Epithelial cell of prostate (primary cell): ENCODE results near the gene ACOT7.
A peak's percentile ranks its signal among the peaks of the same experiment; 100 is the strongest.
"Not testable (repeated sequence)": the region's sequence is repeated elsewhere in the genome, so short reads cannot be mapped to it uniquely, and the experiment has no call there.

Experiments
- DNase-seq: peaks from one replicate; pipeline ENCODE4 v3.0.0-alpha.2; 2011; ENCODE audit warnings: low read depth, low spot score
- H3K27ac ChIP-seq: fragments of 450-650 bp; 2 replicates; pipeline ENCODE4 v1.5.1; 2017; ENCODE audit warnings: mild to moderate bottlenecking

Gene ACOT7

DNA sequence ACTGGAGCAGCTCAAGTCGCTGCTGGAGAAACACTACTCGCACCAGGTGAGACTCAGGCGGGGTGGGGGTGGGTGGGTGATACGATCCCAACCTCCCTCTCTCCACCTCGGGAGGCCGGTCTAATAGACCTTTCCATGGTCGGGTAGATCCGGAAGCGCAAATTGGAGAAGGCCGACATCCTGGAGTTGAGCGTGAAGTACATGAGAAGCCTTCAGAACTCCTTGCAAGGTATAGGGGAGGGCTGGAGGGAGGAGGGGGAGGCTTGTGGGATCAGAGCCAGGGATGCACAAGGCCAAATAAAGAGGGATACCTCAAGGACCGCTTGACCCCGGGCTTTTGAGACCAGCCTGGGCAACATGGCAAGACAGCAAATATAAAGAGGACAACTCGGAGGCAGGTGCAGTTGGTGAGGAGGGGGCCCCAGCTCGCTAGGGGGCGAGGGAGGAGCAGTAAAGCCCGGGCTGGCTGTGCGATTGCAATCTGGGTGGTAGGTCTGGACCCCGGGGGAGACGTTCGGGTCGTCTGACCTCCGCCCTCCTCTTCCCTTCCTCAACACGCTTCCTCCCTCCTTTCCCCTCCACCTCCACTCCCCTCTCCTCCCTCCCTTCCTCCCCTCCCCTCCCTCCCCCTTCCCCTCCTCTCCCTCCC lies 149.0 kb downstream of the ACOT7 start:
- DNase-seq, result no peak

GRCh38 chr1:6243993-6244392 lies 149.6 kb downstream of the ACOT7 start, which contains the start of gene HES3:
Gene HES3 (plus strand): TSS chr1:6244179. CDS start chr1:6244366, 187 bp downstream.
- no peak within 1 kb of the TSS for H3K27ac ChIP-seq
- DNase-seq, result no peak

More for the DNA sequence above, 149.0 kb downstream of the ACOT7 start:
- no peak overlapping the region for H3K27ac ChIP-seq

- no peak for DNase-seq
- no peak overlapping the region for H3K27ac ChIP-seq
Measured at GRCh38 chr1:6243053-6243834, 150.3 kb downstream of the ACOT7 start.

DNA sequence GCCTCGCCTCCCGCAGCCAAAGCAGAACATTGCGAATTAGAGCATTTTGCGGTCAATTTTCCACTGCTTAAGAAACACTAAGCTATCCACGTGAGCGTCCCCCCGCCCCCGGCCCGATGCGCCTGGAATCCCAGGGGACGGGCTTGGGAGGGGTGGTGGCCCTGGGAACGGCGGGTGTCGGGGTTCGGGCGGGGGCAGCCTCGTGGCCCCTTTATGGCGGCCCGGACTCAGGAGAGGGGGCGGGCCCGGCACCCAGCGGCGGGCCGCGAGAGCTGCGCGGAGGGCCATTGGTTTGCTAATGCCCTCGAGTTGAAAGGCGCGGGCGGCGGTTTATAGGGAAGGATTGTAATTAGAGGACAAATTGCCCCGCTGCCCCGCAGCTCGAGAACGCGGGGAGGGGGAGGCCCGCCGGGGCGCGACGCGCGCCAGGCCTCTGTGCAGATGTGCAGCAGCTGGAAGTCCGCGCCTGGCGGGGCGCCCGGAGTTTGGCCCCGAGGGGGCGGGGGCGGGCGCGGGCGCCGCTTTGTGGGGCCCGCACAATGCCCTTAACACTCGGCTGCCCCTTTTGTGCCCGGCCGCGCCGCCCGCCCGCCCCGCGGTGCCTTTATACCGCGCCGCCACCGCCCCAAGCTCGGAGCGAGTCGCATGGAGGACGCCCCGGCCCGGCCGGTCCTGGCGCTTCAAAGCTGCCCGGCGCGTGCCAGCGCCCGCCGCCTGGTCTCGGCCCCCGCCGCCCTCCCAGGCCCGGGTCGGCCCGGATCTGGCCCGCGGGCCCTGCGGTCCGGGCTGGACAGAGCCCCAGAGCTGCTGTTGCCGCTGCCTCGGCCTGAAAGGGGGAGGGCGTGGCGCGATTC lies 151.5 kb downstream of the ACOT7 start:
- H3K27ac ChIP-seq, result no peak overlapping the region
- DNase-seq, result no peak

- H3K27ac ChIP-seq, result no peak overlapping the region
- DNase-seq, result no peak
Measured at GRCh38 chr1:6241107-6241886, 152.3 kb downstream of the ACOT7 start.

DNA sequence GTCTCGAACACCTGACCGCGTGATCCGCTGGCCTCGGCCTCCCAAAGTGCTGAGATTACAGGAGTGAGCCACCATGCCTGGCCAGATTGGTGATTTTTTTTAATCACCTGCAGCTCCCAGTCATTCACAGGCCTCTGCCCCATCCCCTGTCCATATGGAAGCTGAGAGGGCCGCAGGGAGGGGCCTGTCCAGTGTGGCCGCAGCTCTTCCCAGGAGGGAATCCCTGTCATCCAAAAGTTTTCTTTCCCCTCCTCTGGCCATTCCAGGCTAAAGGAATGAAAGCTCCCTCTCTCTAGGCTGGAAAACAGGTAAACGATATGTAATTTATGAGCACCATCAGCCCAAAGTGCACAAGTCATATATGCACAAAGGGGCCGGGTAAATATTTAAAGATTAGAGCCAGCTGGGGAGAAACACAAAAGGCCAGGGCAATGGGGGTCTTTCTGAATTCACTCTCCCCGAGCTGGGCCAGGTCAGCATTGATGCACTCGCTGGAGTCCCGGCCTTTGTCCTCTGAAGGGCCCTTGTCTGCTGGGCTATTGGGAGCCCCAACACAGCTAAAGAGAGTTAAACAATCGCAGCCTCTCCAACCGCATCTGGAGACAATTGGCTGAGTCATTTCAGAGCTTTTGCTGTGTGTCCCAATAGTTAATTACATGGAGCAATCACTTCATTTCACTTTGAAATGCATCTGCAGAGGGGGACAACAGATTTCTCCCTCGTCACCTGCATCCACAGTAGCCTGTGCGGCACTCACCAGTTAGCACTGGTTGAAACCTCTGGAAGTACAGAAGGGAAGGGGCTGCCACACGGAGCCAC lies 153.4 kb downstream of the ACOT7 start:
- no peak overlapping the region for H3K27ac ChIP-seq
- no peak for DNase-seq

DNA sequence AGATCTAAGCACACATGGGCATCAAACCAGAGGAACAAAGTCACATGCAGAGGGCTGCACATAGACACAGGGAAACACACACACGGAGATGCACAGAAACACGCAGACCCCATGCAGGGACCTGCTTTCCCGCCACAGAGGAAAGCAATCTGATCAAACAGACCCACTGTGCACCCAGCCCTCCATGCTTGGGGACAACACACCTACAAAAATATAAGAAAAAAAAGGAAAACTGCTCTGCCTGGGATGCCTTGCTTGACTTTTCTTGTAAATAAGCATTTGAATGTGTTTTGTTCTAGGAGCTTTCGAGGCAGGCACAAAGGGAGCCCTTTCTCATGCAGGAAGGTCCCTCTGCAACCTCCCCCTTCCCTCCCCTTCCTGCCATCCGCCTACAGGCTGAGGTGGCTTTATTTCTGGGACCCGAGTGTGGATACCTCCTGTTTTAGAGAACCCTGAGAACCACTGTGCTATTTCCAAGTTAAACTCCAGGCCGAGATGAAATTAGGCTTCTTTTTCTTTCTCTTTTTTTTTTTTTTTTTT lies 154.3 kb downstream of the ACOT7 start:
- DNase-seq, result no peak

GRCh38 chr1:6237093-6237492 lies 156.5 kb downstream of the ACOT7 start:
- H3K27ac ChIP-seq, result no peak overlapping the region
- DNase-seq, result no peak

More for the DNA sequence above, 154.3 kb downstream of the ACOT7 start:
- H3K27ac ChIP-seq, result no peak overlapping the region

DNA sequence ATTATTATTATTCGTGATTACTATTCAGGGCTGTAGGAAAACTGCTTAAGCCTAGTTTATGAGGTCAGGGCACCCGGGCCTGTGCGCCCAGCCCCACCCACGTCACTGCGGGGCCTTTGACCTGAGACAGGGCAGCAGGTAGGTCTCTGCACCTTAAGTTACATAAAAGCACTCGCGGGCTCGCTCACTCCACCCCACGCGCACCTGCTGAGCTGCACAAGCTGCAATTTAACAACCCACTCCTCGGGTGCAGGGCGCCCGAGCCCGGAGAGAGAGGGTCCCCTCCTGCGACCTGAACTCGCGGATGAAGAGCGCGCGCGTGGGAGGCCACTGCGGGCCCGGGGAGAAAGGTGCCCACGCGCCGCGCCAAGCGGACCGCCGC lies 158.3 kb downstream of the ACOT7 start:
- peak overlapping the region; percentile 46 for H3K27ac ChIP-seq
- DNase-seq, result no peak

DNA sequence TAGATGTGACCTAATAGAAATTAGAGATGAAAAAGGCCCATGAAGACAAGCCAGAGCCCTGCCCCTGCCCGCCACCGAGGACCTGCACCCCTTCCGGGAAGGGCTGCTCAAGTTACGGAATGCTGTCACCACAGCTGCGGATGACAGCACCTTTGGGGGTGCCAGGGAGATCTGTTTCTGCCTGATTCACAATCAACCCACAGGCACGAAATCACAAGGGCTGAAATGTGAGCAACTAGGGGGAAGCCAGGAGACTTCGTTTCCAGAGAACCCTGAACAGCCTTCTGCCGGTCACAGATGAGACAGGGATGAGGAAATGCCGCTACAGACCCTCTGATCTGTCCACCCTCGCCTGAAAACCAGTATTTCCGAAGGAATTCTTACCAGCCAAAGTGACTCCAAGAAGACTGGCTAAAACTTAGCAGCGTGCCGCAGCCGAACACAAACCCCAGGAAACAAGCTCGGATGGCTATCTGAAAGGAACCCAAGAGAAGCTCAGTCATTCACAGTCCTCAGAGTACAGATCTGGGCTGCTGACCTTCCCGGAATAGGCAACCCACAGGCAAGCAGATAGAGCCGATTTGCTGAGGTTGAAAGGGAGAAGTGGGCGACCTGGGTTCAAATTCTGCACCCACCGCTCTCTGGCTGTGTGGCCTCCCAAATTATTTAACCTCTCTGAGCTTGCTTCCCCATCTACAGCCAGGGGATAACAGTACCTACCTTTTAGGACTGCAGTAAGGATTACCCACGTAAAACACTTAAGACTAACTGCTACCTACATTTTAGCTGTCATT lies 158.9 kb downstream of the ACOT7 start:
- DNase-seq, result no peak
- H3K27ac ChIP-seq, result peak overlapping the region; percentile 46

DNA sequence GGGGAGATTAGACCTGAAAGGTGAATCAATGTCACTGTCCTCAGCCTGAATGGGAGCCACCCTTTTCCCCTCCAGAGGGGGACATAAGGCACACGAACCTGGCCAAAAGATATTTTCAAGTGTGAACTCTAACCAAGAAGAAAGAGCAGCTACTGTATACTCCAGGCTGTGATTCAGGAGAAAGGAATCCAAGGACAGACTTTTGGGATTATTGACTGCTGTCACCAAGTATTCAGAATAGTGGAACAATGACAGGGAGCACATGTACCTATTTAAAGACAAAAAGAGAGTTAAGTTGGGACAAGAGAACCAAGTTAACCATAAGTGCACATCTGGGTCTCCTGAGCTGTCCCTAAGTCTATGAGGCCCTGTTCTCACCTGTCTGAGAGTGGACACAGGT lies 160.2 kb downstream of the ACOT7 start:
- no peak overlapping the region for H3K27ac ChIP-seq

DNA sequence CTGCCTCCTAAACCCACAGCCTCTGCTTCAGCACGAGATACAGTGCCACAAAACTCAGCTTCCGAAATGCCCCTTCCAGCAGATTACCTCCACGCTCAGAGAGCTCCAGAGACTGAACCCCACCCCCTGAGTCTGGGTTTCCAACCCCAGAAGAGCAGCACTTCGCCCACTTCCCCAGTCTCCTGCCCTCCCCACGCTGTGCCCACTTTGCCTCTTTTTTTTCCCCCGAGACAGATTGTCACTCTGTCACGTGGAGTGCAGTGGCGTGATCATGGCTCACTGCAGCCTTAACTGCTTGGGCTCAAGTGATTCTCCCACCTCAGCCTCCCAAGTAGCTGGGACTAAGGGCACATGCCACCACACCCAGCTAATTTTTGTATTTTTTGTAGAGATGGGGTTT lies 167.9 kb downstream of the ACOT7 start:
- no peak overlapping the region for H3K27ac ChIP-seq
- DNase-seq, result no peak

More for the DNA sequence above, 160.2 kb downstream of the ACOT7 start:
- DNase-seq, result no peak

- no peak for DNase-seq
- H3K27ac ChIP-seq, result no peak overlapping the region
Measured at GRCh38 chr1:6224718-6225117, 168.8 kb downstream of the ACOT7 start.

GRCh38 chr1:6223617-6224016 lies 169.9 kb downstream of the ACOT7 start:
- H3K27ac ChIP-seq, result no peak overlapping the region
- DNase-seq, result no peak

GRCh38 chr1:6222636-6223035 lies 170.9 kb downstream of the ACOT7 start:
- no peak overlapping the region for H3K27ac ChIP-seq
- DNase-seq, result no peak

- no peak for DNase-seq
- H3K27ac ChIP-seq, result peak overlapping the region; percentile 60
Measured at GRCh38 chr1:6221210-6221784, 172.3 kb downstream of the ACOT7 start.

GRCh38 chr1:6220236-6220635 lies 173.3 kb downstream of the ACOT7 start:
- DNase-seq, result peak; percentile 84
- peak overlapping the region; percentile 60 for H3K27ac ChIP-seq

DNA sequence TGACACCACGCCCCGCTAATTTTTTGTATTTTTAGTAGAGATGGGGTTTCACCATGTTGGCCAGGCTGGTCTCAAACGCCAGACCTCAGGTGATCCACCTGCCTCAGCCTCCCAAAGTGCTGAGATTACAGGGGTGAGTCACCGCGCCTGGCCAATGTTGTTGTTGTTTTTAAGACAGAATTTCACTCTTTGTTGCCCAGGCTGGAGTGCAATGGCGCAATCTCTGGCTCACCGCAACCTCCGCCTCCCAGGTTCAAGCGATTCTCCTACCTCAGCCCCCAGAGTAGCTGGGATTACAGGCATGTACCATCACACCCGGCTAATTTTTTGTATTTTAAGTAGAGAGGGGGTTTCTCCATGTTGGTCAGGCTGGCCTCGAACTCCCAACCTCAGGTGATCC lies 173.9 kb downstream of the ACOT7 start:
- peak overlapping the region; percentile 60 for H3K27ac ChIP-seq
- DNase-seq, result not testable (repeated sequence)
